HL-60 (cell line): Measurements from ENCODE around the gene STRN3.

Experiments
- CTCF ChIP-seq: IDR thresholded peaks from one replicate; pipeline ENCODE4 v1.5.1; 2011; ENCODE audit warnings: low read length, control low read depth, inconsistent platforms; ENCODE audit not compliant: insufficient read depth
- GABPA ChIP-seq: IDR thresholded peaks from 2 replicates; pipeline ENCODE4 v1.6.1; 2012; ENCODE audit warnings: low read depth
- POLR2AphosphoS5 ChIP-seq: IDR thresholded peaks from 2 replicates; pipeline ENCODE4 v1.6.1; 2012; ENCODE audit warnings: low read depth
- REST ChIP-seq: IDR thresholded peaks from 2 replicates; pipeline ENCODE4 v1.6.1; 2012; ENCODE audit warnings: low read depth; ENCODE audit not compliant: insufficient replicate concordance

DNA sequence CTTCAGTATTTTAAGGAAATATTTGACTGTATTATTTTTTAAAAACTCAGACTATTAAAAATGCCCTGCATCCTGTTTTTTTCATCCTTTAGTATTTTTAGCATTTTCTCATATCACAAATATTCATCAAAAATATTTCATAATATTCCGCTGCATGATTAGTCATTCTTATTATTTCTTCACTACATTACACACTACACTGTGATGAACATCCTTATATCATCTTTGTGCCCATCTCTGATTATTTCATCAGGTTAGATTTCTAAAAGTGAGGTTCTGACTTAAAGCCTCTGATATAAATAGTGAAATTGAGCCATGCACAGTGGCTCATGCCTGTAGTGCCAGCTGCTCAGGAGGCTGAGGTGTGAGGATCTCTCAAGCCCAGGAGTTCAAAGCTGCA, 143.7 kb downstream of the STRN3 start:
- TF ChIP-seq CTCF (no peak), POLR2AphosphoS5 (no peak), REST (no peak), GABPA (no peak)
